Prostate gland (tissue), 2 donors: Measurements from ENCODE around the gene BMP2. TPM values are rescaled to one million over a fixed set of nuclear protein-coding genes. Genes with fewer than 3 reads are reported as not detected.

Experiments
- DNase-seq: peaks from one replicate; pipeline ENCODE4 v3.0.0-alpha.2; 2019; ENCODE audit warnings: low spot score
- H3K27ac ChIP-seq, 2 donors: fragments of 200-600 bp; sonication (generic); 2 replicates each; pipeline ENCODE4 v1.5.1; 2017 to 2019
- H3K27me3 ChIP-seq: fragments of 200-600 bp; sonication (generic); replicated peaks from 2 replicates; pipeline ENCODE4 v1.5.1; 2019; ENCODE audit not compliant: insufficient read depth
- H3K36me3 ChIP-seq, 2 donors: fragments of 200-600 bp; sonication (generic); 1 replicate in 1 of 2; 2 replicates in 1 of 2; pipeline versions ENCODE4 v1.5.1 to v1.8.1; 2017 to 2019
- H3K4me1 ChIP-seq: fragments of 200-600 bp; sonication (generic); replicated peaks from 2 replicates; pipeline ENCODE4 v1.5.1; 2019
- H3K4me3 ChIP-seq, 2 donors: fragments of 200-600 bp; sonication (generic); 2 replicates each; pipeline ENCODE4 v1.5.1; 2017 to 2019
- H3K9me3 ChIP-seq: fragments of 200-600 bp; sonication (generic); 2 replicates; pipeline ENCODE4 v1.5.1; 2017
- CTCF ChIP-seq, 4 experiments: fragments of 200-600 bp in 2 of 4; fragments of 450-650 bp in 2 of 4; sonication (generic) in 2 of 4; IDR thresholded peaks; 1 replicate in 3 of 4; 2 replicates in 1 of 4; pipeline ENCODE4 v1.5.1; 2016 to 2019; ENCODE audit warnings: antibody characterized with exemption in 4 of 4, mild to moderate bottlenecking in 2 of 4, moderate library complexity in 2 of 4
- POLR2A ChIP-seq: fragments of 450-650 bp; IDR thresholded peaks from one replicate; pipeline ENCODE4 v1.6.1; 2016; ENCODE audit warnings: antibody characterized with exemption, mild to moderate bottlenecking
- POLR2AphosphoS5 ChIP-seq: sonication (generic); formaldehyde crosslinking; IDR thresholded peaks from one replicate; pipeline ENCODE4 v1.6.1; 2017; ENCODE audit warnings: antibody characterized with exemption
- WGBS: methylation state at CpG from one replicate; pipeline ENCODE4 v1.1.5; 2018; 5-methylcytosine and 5-hydroxymethylcytosine counted together
- intact Hi-C: fragments of 100-400 bp; cut with DNase I; formaldehyde crosslinking; loops from one replicate; pipeline ENCODE4 v1.14.2; 2022
- total RNA-seq, 2 donors: library from RNA; depleted of rRNA; stranded (reverse); fragments of >200 nt; gene quantifications; one replicate each; pipeline ENCODE4 v1.1.0, GENCODE V29; 2016

The BMP2 gene
- total RNA-seq, 2 donors from 2014 or later, result 4.3 to 5.6 TPM

- no peak overlapping the region for H3K4me3 ChIP-seq
- H3K27me3 ChIP-seq, result no peaks in the 10 kb centered on the region
- H3K9me3 ChIP-seq, result no peaks in the 10 kb centered on the region
- no peaks in the 10 kb centered on the region for H3K36me3 ChIP-seq
- TF ChIP-seq POLR2A (no peak), POLR2AphosphoS5 (no peak), CTCF (IDR thresholded peaks at IDR 0.05) (no peak)
- H3K4me1 ChIP-seq, result no peaks in the 10 kb centered on the region
- DNase-seq, result no peak
- intact Hi-C loops, result no loop called here
- no peak overlapping the region for H3K27ac ChIP-seq
- WGBS, result 53% methylated on average over 5 of the region's 5 CpGs
Observed at GRCh38 chr20:6780433-6781190, 13.1 kb downstream of the BMP2 start.

DNA sequence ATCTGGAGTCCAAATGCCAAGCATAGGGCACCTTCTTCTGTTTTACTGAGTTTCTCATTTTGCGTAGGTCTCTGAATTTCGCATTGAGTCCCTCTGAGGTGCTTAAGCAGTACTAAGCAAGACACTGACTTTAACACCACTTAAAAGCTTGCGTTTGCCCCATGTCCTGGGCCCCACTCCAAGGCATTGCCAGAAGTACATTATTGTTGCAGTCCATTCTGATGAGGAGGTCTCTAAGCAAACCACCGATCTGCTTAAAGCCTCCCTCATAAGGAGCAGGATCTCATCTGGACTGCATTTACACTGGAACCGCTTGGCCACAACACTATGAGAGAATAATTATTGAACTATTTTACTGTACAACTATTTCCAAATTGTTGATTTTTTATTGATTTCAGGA, 16.3 kb downstream of the BMP2 start:
- Histone ChIP-seq H3K27me3 (no peaks in the 10 kb centered on the region), H3K4me1 (no peaks in the 10 kb centered on the region), H3K27ac (no peak overlapping the region), H3K9me3 (no peaks in the 10 kb centered on the region), H3K4me3 (no peak overlapping the region), H3K36me3 (no peaks in the 10 kb centered on the region)
- TF ChIP-seq POLR2AphosphoS5, result no peak
- TF ChIP-seq CTCF (IDR thresholded peaks at IDR 0.05), result no peak
- TF ChIP-seq POLR2A, result no peak
- intact Hi-C loops, result no loop called here
- 78% methylated on average over 5 of the region's 5 CpGs for WGBS
- DNase-seq, result no peak

GRCh38 chr20:6784210-6784631, 16.7 kb downstream of the BMP2 start:
- Histone ChIP-seq H3K27ac (no peak overlapping the region), H3K36me3 (no peaks in the 10 kb centered on the region), H3K27me3 (no peaks in the 10 kb centered on the region), H3K4me3 (no peak overlapping the region), H3K4me1 (no peaks in the 10 kb centered on the region), H3K9me3 (no peaks in the 10 kb centered on the region)
- 40% methylated on average over 5 of the region's 5 CpGs for WGBS
- intact Hi-C loops, result no loop called here
- TF ChIP-seq POLR2AphosphoS5 (no peak), POLR2A (no peak), CTCF (IDR thresholded peaks at IDR 0.05) (no peak)
- DNase-seq, result no peak

- no peak for DNase-seq
- WGBS, result 41% methylated on average over 3 of the region's 3 CpGs
- Histone ChIP-seq H3K4me3 (no peak overlapping the region), H3K27me3 (no peaks in the 10 kb centered on the region), H3K27ac (no peak overlapping the region), H3K4me1 (no peaks in the 10 kb centered on the region), H3K9me3 (no peaks in the 10 kb centered on the region), H3K36me3 (no peaks in the 10 kb centered on the region)
- TF ChIP-seq CTCF (IDR thresholded peaks at IDR 0.05) (no peak), POLR2AphosphoS5 (no peak), POLR2A (no peak)
- intact Hi-C loops, result no loop called here
Observed at GRCh38 chr20:6784767-6785166, 17.3 kb downstream of the BMP2 start.

DNA sequence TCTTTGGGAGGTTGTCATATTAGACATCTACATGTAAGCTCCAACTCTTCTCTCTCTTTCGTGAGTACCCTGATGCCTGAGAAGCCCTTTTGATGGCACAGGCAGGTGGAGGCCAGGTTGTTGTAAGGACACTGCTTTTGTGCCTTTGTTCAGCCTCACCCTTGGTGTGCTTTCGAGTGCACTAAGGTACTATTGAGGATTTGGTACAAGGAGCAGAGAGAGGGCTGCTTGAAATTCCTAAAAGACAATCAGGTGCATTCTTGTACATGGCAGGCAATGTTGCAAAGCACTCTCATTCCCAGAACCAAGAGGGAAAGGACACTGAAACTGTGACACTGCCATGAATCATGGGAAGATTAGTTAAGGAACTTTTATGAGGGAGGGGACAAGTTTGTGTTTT, 19.1 kb downstream of the BMP2 start:
- no peaks in the 10 kb centered on the region for H3K36me3 ChIP-seq
- DNase-seq, result no peak
- TF ChIP-seq CTCF (IDR thresholded peaks at IDR 0.05), result no peak
- no peak for TF ChIP-seq POLR2A

More for the DNA sequence above, 19.1 kb downstream of the BMP2 start:
- Histone ChIP-seq H3K4me3 (no peak overlapping the region), H3K4me1 (no peaks in the 10 kb centered on the region), H3K27ac (no peak overlapping the region), H3K27me3 (no peaks in the 10 kb centered on the region), H3K9me3 (no peaks in the 10 kb centered on the region)
- WGBS, result 87% methylated on average over 2 of the region's 2 CpGs
- intact Hi-C loops, result no loop called here
